HG03520 (cell line): ENCODE data around the gene IGLL5.

Experiments
- ATAC-seq: cut with Tn5 transposase; IDR thresholded peaks from one replicate; pipeline ENCODE4 v1.9.1; 2021; ENCODE audit warnings: mild to moderate bottlenecking, moderate library complexity; ENCODE audit not compliant: unreplicated experiment

Gene IGLL5

GRCh38 chr22:22887621-22888503, at the start of gene IGLL5:
TSS of gene IGLL5 (plus strand) at chr22:22887816. CDS start at chr22:22888054, 238 bp downstream.
- ATAC-seq = no peak

- no peak for ATAC-seq
Observed at GRCh38 chr22:22838148-22838786, 49.3 kb upstream of the IGLL5 start.

- ATAC-seq = no peak
Observed at GRCh38 chr22:22839570-22840314, 47.9 kb upstream of the IGLL5 start.

GRCh38 chr22:22840780-22841179, 46.8 kb upstream of the IGLL5 start:
- no peak for ATAC-seq

- ATAC-seq = no peak
Observed at GRCh38 chr22:22841598-22841997, 46.0 kb upstream of the IGLL5 start.

GRCh38 chr22:22842085-22842484, 45.5 kb upstream of the IGLL5 start:
- no peak for ATAC-seq

GRCh38 chr22:22843848-22844247, 43.8 kb upstream of the IGLL5 start:
- no peak for ATAC-seq

GRCh38 chr22:22847241-22847640, 40.4 kb upstream of the IGLL5 start:
- ATAC-seq = no peak

GRCh38 chr22:22848364-22848866, 39.2 kb upstream of the IGLL5 start:
- no peak for ATAC-seq

GRCh38 chr22:22849640-22850610, 37.7 kb upstream of the IGLL5 start:
- ATAC-seq = no peak

- ATAC-seq = no peak
Observed at GRCh38 chr22:22851969-22852368, 35.6 kb upstream of the IGLL5 start.

- ATAC-seq = no peak
Observed at GRCh38 chr22:22853713-22854112, 33.9 kb upstream of the IGLL5 start.

GRCh38 chr22:22854466-22854865, 33.1 kb upstream of the IGLL5 start:
- no peak for ATAC-seq

GRCh38 chr22:22855085-22855484, 32.5 kb upstream of the IGLL5 start:
- ATAC-seq = no peak

- ATAC-seq = no peak
Observed at GRCh38 chr22:22855617-22856308, 31.9 kb upstream of the IGLL5 start.

GRCh38 chr22:22856364-22856763, 31.3 kb upstream of the IGLL5 start:
- ATAC-seq = no peak

- ATAC-seq = no peak
Observed at GRCh38 chr22:22856885-22857606, 30.6 kb upstream of the IGLL5 start.

GRCh38 chr22:22857607-22858558, 29.7 kb upstream of the IGLL5 start:
- ATAC-seq = no peak
